Left ventricle myocardium inferior (tissue), 1 donor: ENCODE results near the gene CDH18. TPM values are rescaled to one million over a fixed set of nuclear protein-coding genes. Genes with fewer than 3 reads are reported as not detected.
"Not testable (repeated sequence)": the region's sequence is repeated elsewhere in the genome, so short reads cannot be mapped to it uniquely, and the experiment has no call there.

ENCODE experiments used
- DNase-seq: peaks from one replicate; pipeline ENCODE4 v3.0.0-alpha.2; 2020
- H3K27ac ChIP-seq: fragments of 200-600 bp; replicated peaks from 2 replicates; pipeline ENCODE4 v1.8.0; 2021
- H3K27me3 ChIP-seq: fragments of 200-600 bp; 2 replicates; pipeline ENCODE4 v1.8.0; 2021; ENCODE audit warnings: low read depth
- H3K36me3 ChIP-seq: fragments of 200-600 bp; 2 replicates; pipeline ENCODE4 v1.8.0; 2021
- H3K4me1 ChIP-seq: fragments of 200-600 bp; 2 replicates; pipeline ENCODE4 v1.8.0; 2021
- H3K4me3 ChIP-seq: fragments of 200-600 bp; 2 replicates; pipeline ENCODE4 v1.8.0; 2021; ENCODE audit warnings: mild to moderate bottlenecking, moderate library complexity
- H3K9me3 ChIP-seq: fragments of 200-600 bp; replicated peaks from 2 replicates; pipeline ENCODE4 v1.8.0; 2021
- CTCF ChIP-seq: fragments of 200-600 bp; IDR thresholded peaks from 2 replicates; pipeline ENCODE4 v1.8.0; 2021; ENCODE audit warnings: antibody characterized with exemption, mild to moderate bottlenecking, borderline replicate concordance
- intact Hi-C: fragments of 100-400 bp; cut with micrococcal nuclease; formaldehyde crosslinking; loops from one replicate; pipeline ENCODE4 v1.11.0; 2022
- total RNA-seq: library from RNA; stranded (reverse); fragmentation: NEBNext Ultra II Directional; extraction: Animal tissue kit (Norgen Biotek cat#: 25700); gene quantifications from one replicate; pipeline ENCODE4 v1.2.1, GENCODE V29; 2021
- donor health status: DM: no; HTN: yes; CAD: no; lungs with severe emphysema.

CDH18 gene
- total RNA-seq, 1 donor from 2014 or later = not detected

- Histone ChIP-seq H3K27ac (no peak overlapping the region), H3K4me1 (no peaks in the 10 kb centered on the region), H3K9me3 (no peaks in the 10 kb centered on the region), H3K4me3 (no peak overlapping the region), H3K36me3 (no peaks in the 10 kb centered on the region), H3K27me3 (no peaks in the 10 kb centered on the region)
- TF ChIP-seq CTCF = no peak
- no peak for DNase-seq
- intact Hi-C loops = no loop called here
Observed at GRCh38 chr5:19777363-19777762, 210.6 kb downstream of the CDH18 start.

- H3K4me1 ChIP-seq, intact Hi-C loops, H3K9me3 ChIP-seq, H3K36me3 ChIP-seq, H3K27me3 ChIP-seq, H3K4me3 ChIP-seq, DNase-seq, H3K27ac ChIP-seq: not testable (repeated sequence)
Observed at GRCh38 chr5:19776886-19777285, 211.1 kb downstream of the CDH18 start.

- no peak for DNase-seq
- TF ChIP-seq CTCF = no peak
- Histone ChIP-seq H3K36me3 (no peaks in the 10 kb centered on the region), H3K4me1 (no peaks in the 10 kb centered on the region), H3K27ac (no peak overlapping the region), H3K4me3 (no peak overlapping the region), H3K9me3 (no peaks in the 10 kb centered on the region), H3K27me3 (no peaks in the 10 kb centered on the region)
- intact Hi-C loops = no loop called here
Observed at GRCh38 chr5:19771174-19771835, 216.7 kb downstream of the CDH18 start.

- Histone ChIP-seq H3K27ac (no peak overlapping the region), H3K4me1 (no peaks in the 10 kb centered on the region), H3K36me3 (no peaks in the 10 kb centered on the region), H3K4me3 (no peak overlapping the region), H3K9me3 (no peaks in the 10 kb centered on the region), H3K27me3 (no peaks in the 10 kb centered on the region)
- TF ChIP-seq CTCF = no peak
- DNase-seq = no peak
- intact Hi-C loops = no loop called here
Observed at GRCh38 chr5:19770396-19770795, 217.6 kb downstream of the CDH18 start.

GRCh38 chr5:19767987-19768386, 220.0 kb downstream of the CDH18 start:
- H3K4me3 ChIP-seq = no peak overlapping the region
- H3K36me3 ChIP-seq = no peaks in the 10 kb centered on the region
- no peak for DNase-seq
- TF ChIP-seq CTCF = no peak
- intact Hi-C loops = no loop called here
- H3K27ac ChIP-seq = no peak overlapping the region
- H3K4me1 ChIP-seq = no peaks in the 10 kb centered on the region
- H3K27me3 ChIP-seq = no peaks in the 10 kb centered on the region
- H3K9me3 ChIP-seq = no peaks in the 10 kb centered on the region

- Histone ChIP-seq H3K4me3 (no peak overlapping the region), H3K4me1 (no peaks in the 10 kb centered on the region), H3K9me3 (peaks cover 24% of the 10 kb centered on the region), H3K27me3 (no peaks in the 10 kb centered on the region), H3K27ac (no peak overlapping the region), H3K36me3 (no peaks in the 10 kb centered on the region)
- intact Hi-C loops = no loop called here
- DNase-seq = no peak
- TF ChIP-seq CTCF = no peak
Observed at GRCh38 chr5:19753579-19753978, 234.4 kb downstream of the CDH18 start.
